ENCODE data around the gene SIAH3.
"Not testable (repeated sequence)": the region's sequence is repeated elsewhere in the genome, so short reads cannot be mapped to it uniquely, and the experiment has no call there.

SIAH3 gene

GRCh38 chr13:45879666-45880065 lies 28.1 kb upstream of the SIAH3 start:
- Histone ChIP-seq H3K36me3 (ENCODE audit: control insufficient read depth, insufficient read depth, low read length) (no peaks in the 10 kb centered on the region), H3K9me3 (ENCODE audit: control insufficient read depth, insufficient read depth, low read length) (no peaks in the 10 kb centered on the region), H3K9ac (ENCODE audit: low read depth, low read length) (no peak overlapping the region), H3K4me3 (ENCODE audit: low read depth, low read length) (no peak overlapping the region), H3K27me3 (ENCODE audit: control insufficient read depth, insufficient read depth, low read length) (peaks cover 14% of the 10 kb centered on the region), H3K4me1 (ENCODE audit: control insufficient read depth, insufficient read depth, low read length) (peaks cover 5% of the 10 kb centered on the region)

- Histone ChIP-seq H3K4me3 (ENCODE audit: low read depth, low read length) (no peak overlapping the region), H3K4me1 (ENCODE audit: control insufficient read depth, insufficient read depth, low read length) (peaks cover 8% of the 10 kb centered on the region), H3K9me3 (ENCODE audit: control insufficient read depth, insufficient read depth, low read length) (no peaks in the 10 kb centered on the region), H3K9ac (ENCODE audit: low read depth, low read length) (no peak overlapping the region), H3K27me3 (ENCODE audit: control insufficient read depth, insufficient read depth, low read length) (peaks cover 14% of the 10 kb centered on the region), H3K36me3 (ENCODE audit: control insufficient read depth, insufficient read depth, low read length) (no peaks in the 10 kb centered on the region)
Observed at GRCh38 chr13:45878966-45879365, 27.4 kb upstream of the SIAH3 start.

- H3K27me3 ChIP-seq (ENCODE audit: control insufficient read depth, insufficient read depth, low read length) = peaks cover 14% of the 10 kb centered on the region
- no peaks in the 10 kb centered on the region for H3K36me3 ChIP-seq (ENCODE audit: control insufficient read depth, insufficient read depth, low read length)
- H3K9me3 ChIP-seq (ENCODE audit: control insufficient read depth, insufficient read depth, low read length) = no peaks in the 10 kb centered on the region
- H3K4me1 ChIP-seq (ENCODE audit: control insufficient read depth, insufficient read depth, low read length) = peaks cover 10% of the 10 kb centered on the region
- H3K4me3 ChIP-seq (ENCODE audit: low read depth, low read length) = no peak overlapping the region
- no peak overlapping the region for H3K9ac ChIP-seq (ENCODE audit: low read depth, low read length)
Observed at GRCh38 chr13:45876781-45877180, 25.2 kb upstream of the SIAH3 start.

- Histone ChIP-seq H3K9me3 (ENCODE audit: control insufficient read depth, insufficient read depth, low read length) (no peaks in the 10 kb centered on the region), H3K4me1 (ENCODE audit: control insufficient read depth, insufficient read depth, low read length) (peaks cover 10% of the 10 kb centered on the region), H3K9ac (ENCODE audit: low read depth, low read length) (no peak overlapping the region), H3K4me3 (ENCODE audit: low read depth, low read length) (no peak overlapping the region), H3K36me3 (ENCODE audit: control insufficient read depth, insufficient read depth, low read length) (no peaks in the 10 kb centered on the region), H3K27me3 (ENCODE audit: control insufficient read depth, insufficient read depth, low read length) (peaks cover 14% of the 10 kb centered on the region)
Observed at GRCh38 chr13:45875951-45876350, 24.4 kb upstream of the SIAH3 start.

- Histone ChIP-seq H3K36me3 (ENCODE audit: control insufficient read depth, insufficient read depth, low read length) (no peaks in the 10 kb centered on the region), H3K27me3 (ENCODE audit: control insufficient read depth, insufficient read depth, low read length) (no peaks in the 10 kb centered on the region), H3K4me1 (ENCODE audit: control insufficient read depth, insufficient read depth, low read length) (peaks cover 10% of the 10 kb centered on the region), H3K9ac (ENCODE audit: low read depth, low read length) (no peak overlapping the region), H3K9me3 (ENCODE audit: control insufficient read depth, insufficient read depth, low read length) (no peaks in the 10 kb centered on the region), H3K4me3 (ENCODE audit: low read depth, low read length) (no peak overlapping the region)
Observed at GRCh38 chr13:45873491-45874325, 22.2 kb upstream of the SIAH3 start.

- H3K4me3 ChIP-seq (ENCODE audit: low read depth, low read length) = no peak overlapping the region
- no peaks in the 10 kb centered on the region for H3K9me3 ChIP-seq (ENCODE audit: control insufficient read depth, insufficient read depth, low read length)
- H3K9ac ChIP-seq (ENCODE audit: low read depth, low read length) = no peak overlapping the region
- H3K36me3 ChIP-seq (ENCODE audit: control insufficient read depth, insufficient read depth, low read length) = no peaks in the 10 kb centered on the region
- no peaks in the 10 kb centered on the region for H3K27me3 ChIP-seq (ENCODE audit: control insufficient read depth, insufficient read depth, low read length)
- H3K4me1 ChIP-seq (ENCODE audit: control insufficient read depth, insufficient read depth, low read length) = peaks cover 10% of the 10 kb centered on the region
Observed at GRCh38 chr13:45872566-45872965, 21.0 kb upstream of the SIAH3 start.

- H3K4me3 ChIP-seq (ENCODE audit: low read depth, low read length); H3K36me3 ChIP-seq (ENCODE audit: control insufficient read depth, insufficient read depth, low read length); H3K27me3 ChIP-seq (ENCODE audit: control insufficient read depth, insufficient read depth, low read length); H3K9ac ChIP-seq (ENCODE audit: low read depth, low read length); H3K9me3 ChIP-seq (ENCODE audit: control insufficient read depth, insufficient read depth, low read length): not testable (repeated sequence)
- peaks cover 10% of the 10 kb centered on the region for H3K4me1 ChIP-seq (ENCODE audit: control insufficient read depth, insufficient read depth, low read length)
Observed at GRCh38 chr13:45871201-45871600, 19.6 kb upstream of the SIAH3 start.

- no peaks in the 10 kb centered on the region for H3K27me3 ChIP-seq (ENCODE audit: control insufficient read depth, insufficient read depth, low read length)
- no peak overlapping the region for H3K4me3 ChIP-seq (ENCODE audit: low read depth, low read length)
Observed at GRCh38 chr13:45870232-45870631, 18.7 kb upstream of the SIAH3 start.

GRCh38 chr13:45865414-45865813 lies 13.9 kb upstream of the SIAH3 start:
- Histone ChIP-seq H3K36me3 (ENCODE audit: control insufficient read depth, insufficient read depth, low read length) (no peaks in the 10 kb centered on the region), H3K27me3 (ENCODE audit: control insufficient read depth, insufficient read depth, low read length) (no peaks in the 10 kb centered on the region), H3K9ac (ENCODE audit: low read depth, low read length) (no peak overlapping the region), H3K4me3 (ENCODE audit: low read depth, low read length) (no peak overlapping the region), H3K4me1 (ENCODE audit: control insufficient read depth, insufficient read depth, low read length) (no peaks in the 10 kb centered on the region), H3K9me3 (ENCODE audit: control insufficient read depth, insufficient read depth, low read length) (no peaks in the 10 kb centered on the region)

More at GRCh38 chr13:45870232-45870631, 18.7 kb upstream of the SIAH3 start:
- Histone ChIP-seq H3K4me1 (ENCODE audit: control insufficient read depth, insufficient read depth, low read length) (peaks cover 10% of the 10 kb centered on the region), H3K9ac (ENCODE audit: low read depth, low read length) (no peak overlapping the region), H3K36me3 (ENCODE audit: control insufficient read depth, insufficient read depth, low read length) (no peaks in the 10 kb centered on the region), H3K9me3 (ENCODE audit: control insufficient read depth, insufficient read depth, low read length) (no peaks in the 10 kb centered on the region)

GRCh38 chr13:45863709-45864590 lies 12.4 kb upstream of the SIAH3 start:
- Histone ChIP-seq H3K9me3 (ENCODE audit: control insufficient read depth, insufficient read depth, low read length) (no peaks in the 10 kb centered on the region), H3K9ac (ENCODE audit: low read depth, low read length) (no peak overlapping the region), H3K27me3 (ENCODE audit: control insufficient read depth, insufficient read depth, low read length) (no peaks in the 10 kb centered on the region), H3K4me3 (ENCODE audit: low read depth, low read length) (no peak overlapping the region), H3K4me1 (ENCODE audit: control insufficient read depth, insufficient read depth, low read length) (no peaks in the 10 kb centered on the region), H3K36me3 (ENCODE audit: control insufficient read depth, insufficient read depth, low read length) (no peaks in the 10 kb centered on the region)

GRCh38 chr13:45861322-45861721 lies 9.8 kb upstream of the SIAH3 start:
- H3K9me3 ChIP-seq (ENCODE audit: control insufficient read depth, insufficient read depth, low read length) = no peaks in the 10 kb centered on the region
- H3K36me3 ChIP-seq (ENCODE audit: control insufficient read depth, insufficient read depth, low read length) = no peaks in the 10 kb centered on the region
- no peaks in the 10 kb centered on the region for H3K4me1 ChIP-seq (ENCODE audit: control insufficient read depth, insufficient read depth, low read length)
- H3K27me3 ChIP-seq (ENCODE audit: control insufficient read depth, insufficient read depth, low read length) = no peaks in the 10 kb centered on the region
- H3K9ac ChIP-seq (ENCODE audit: low read depth, low read length) = no peak overlapping the region
- no peak overlapping the region for H3K4me3 ChIP-seq (ENCODE audit: low read depth, low read length)

GRCh38 chr13:45860240-45860639 lies 8.7 kb upstream of the SIAH3 start:
- H3K4me1 ChIP-seq (ENCODE audit: control insufficient read depth, insufficient read depth, low read length) = no peaks in the 10 kb centered on the region
- H3K9me3 ChIP-seq (ENCODE audit: control insufficient read depth, insufficient read depth, low read length) = no peaks in the 10 kb centered on the region
- no peaks in the 10 kb centered on the region for H3K27me3 ChIP-seq (ENCODE audit: control insufficient read depth, insufficient read depth, low read length)
- no peak overlapping the region for H3K4me3 ChIP-seq (ENCODE audit: low read depth, low read length)
- no peaks in the 10 kb centered on the region for H3K36me3 ChIP-seq (ENCODE audit: control insufficient read depth, insufficient read depth, low read length)
- no peak overlapping the region for H3K9ac ChIP-seq (ENCODE audit: low read depth, low read length)
